OCI-LY3 (cell line): ENCODE results near the gene JAML.

Experiments used
- H2AFZ ChIP-seq: fragments of 200-600, 300-600 bp; shearing (Covaris generic); 2 replicates; pipeline ENCODE4 v1.6.0; 2014; ENCODE audit warnings: antibody characterized with exemption, low read depth, low read length
- H3K27ac ChIP-seq: fragments of 200-600, 300-600 bp; sonication (generic); 2 replicates; pipeline ENCODE4 v1.5.1; 2014; ENCODE audit warnings: mild to moderate bottlenecking, low read length, moderate library complexity, mixed read lengths
- H3K27me3 ChIP-seq: fragments of 200-600, 300-600 bp; sonication (generic); 2 replicates; pipeline ENCODE4 v1.6.1; 2014; ENCODE audit warnings: low read depth, low read length, mixed read lengths
- H3K36me3 ChIP-seq: fragments of 200-600, 300-600 bp; sonication (generic); replicated peaks from 2 replicates; pipeline ENCODE3; 2014; ENCODE audit warnings: low read depth, low read length, mixed read lengths
- H3K4me1 ChIP-seq: fragments of 300-600, 200-600 bp; sonication (generic); 2 replicates; pipeline ENCODE4 v1.6.1; 2014; ENCODE audit warnings: low read length, mixed read lengths
- H3K4me2 ChIP-seq: fragments of 200-600, 300-600 bp; sonication (generic); 2 replicates; pipeline ENCODE4 v1.6.1; 2014; ENCODE audit warnings: low read length, mixed read lengths
- H3K4me3 ChIP-seq: fragments of 300-600, 200-600 bp; sonication (generic); 2 replicates; pipeline ENCODE4 v1.5.1; 2014; ENCODE audit warnings: antibody characterized with exemption, mild to moderate bottlenecking, low read length, moderate library complexity
- H3K79me2 ChIP-seq: fragments of 300-600, 200-600 bp; shearing (Covaris generic); 2 replicates; pipeline ENCODE4 v1.6.1; 2014; ENCODE audit warnings: mild to moderate bottlenecking, low read length, mixed read lengths
- H3K9ac ChIP-seq: fragments of 300-600, 200-600 bp; shearing (Covaris generic); 2 replicates; pipeline ENCODE4 v1.6.0; 2014; ENCODE audit warnings: mild to moderate bottlenecking, low read length, moderate library complexity
- H3K9me3 ChIP-seq: fragments of 200-600, 300-600 bp; shearing (Covaris generic); 2 replicates; pipeline ENCODE4 v1.6.1; 2014; ENCODE audit warnings: low read length, mixed read lengths; ENCODE audit not compliant: insufficient read depth
- H4K20me1 ChIP-seq: fragments of 200-600, 300-600 bp; sonication (generic); 2 replicates; pipeline ENCODE4 v1.6.1; 2016; ENCODE audit warnings: low read length, mixed read lengths; ENCODE audit not compliant: insufficient read depth
- CTCF ChIP-seq: fragments of 200-600, 300-600 bp; sonication (generic); IDR thresholded peaks from 2 replicates; pipeline ENCODE4 v1.5.1; 2014; ENCODE audit warnings: antibody characterized with exemption, low read length, low read depth
- EZH2phosphoT487 ChIP-seq: fragments of 200-600 bp; shearing (Covaris generic); IDR thresholded peaks from 2 replicates; pipeline ENCODE4 v1.6.1; 2018; ENCODE audit warnings: antibody characterized with exemption, mixed run types, low read depth

JAML gene

DNA sequence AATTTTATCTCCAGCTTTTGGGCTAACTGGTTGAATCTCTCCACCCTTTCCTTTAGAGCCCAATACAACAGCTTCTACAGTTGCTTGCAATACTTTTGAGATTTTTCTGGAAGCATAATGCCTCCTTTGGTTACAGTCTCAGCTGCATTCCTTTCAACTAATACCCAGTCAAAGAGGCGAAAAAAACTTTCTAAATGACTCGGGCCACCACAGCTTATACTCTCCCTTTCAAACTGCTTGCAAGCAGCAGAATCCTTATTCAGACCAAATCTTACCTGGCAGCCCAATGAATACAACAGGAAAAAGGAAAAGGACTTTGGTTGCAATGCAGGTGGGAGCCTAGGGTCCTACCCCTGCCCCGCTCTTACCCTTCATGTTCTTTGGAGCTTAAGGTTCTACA lies 15.8 kb downstream of the JAML start:
- H3K4me1 ChIP-seq, result peaks cover 38% of the 10 kb centered on the region
- H3K27ac ChIP-seq, result no peak overlapping the region
- TF ChIP-seq EZH2phosphoT487 (no peak), CTCF (no peak)
- H3K9me3 ChIP-seq, result no peaks in the 10 kb centered on the region
- H3K27me3 ChIP-seq, result peaks cover 40% of the 10 kb centered on the region
- H3K4me3 ChIP-seq, result no peak overlapping the region
- H2AFZ ChIP-seq, result no peak overlapping the region
- no peaks in the 10 kb centered on the region for H4K20me1 ChIP-seq
- no peak overlapping the region for H3K9ac ChIP-seq
- H3K4me2 ChIP-seq, result no peak overlapping the region
- H3K79me2 ChIP-seq, result no peaks in the 10 kb centered on the region
- H3K36me3 ChIP-seq, result no peaks in the 10 kb centered on the region

GRCh38 chr11:118207079-118207478 lies 17.7 kb downstream of the JAML start:
- TF ChIP-seq CTCF, result no peak
- no peak for TF ChIP-seq EZH2phosphoT487
- peak overlapping the region; percentile 56; the same call in 1 of the 2 replicates for H3K4me2 ChIP-seq
- H3K9me3 ChIP-seq, result no peaks in the 10 kb centered on the region
- no peak overlapping the region for H3K9ac ChIP-seq
- H3K27me3 ChIP-seq, result peaks cover 24% of the 10 kb centered on the region
- no peaks in the 10 kb centered on the region for H3K79me2 ChIP-seq
- H3K4me1 ChIP-seq, result peaks cover 21% of the 10 kb centered on the region
- H2AFZ ChIP-seq, result no peak overlapping the region
- no peak overlapping the region for H3K27ac ChIP-seq
- H4K20me1 ChIP-seq, result no peaks in the 10 kb centered on the region
- H3K36me3 ChIP-seq, result no peaks in the 10 kb centered on the region
- H3K4me3 ChIP-seq, result no peak overlapping the region

DNA sequence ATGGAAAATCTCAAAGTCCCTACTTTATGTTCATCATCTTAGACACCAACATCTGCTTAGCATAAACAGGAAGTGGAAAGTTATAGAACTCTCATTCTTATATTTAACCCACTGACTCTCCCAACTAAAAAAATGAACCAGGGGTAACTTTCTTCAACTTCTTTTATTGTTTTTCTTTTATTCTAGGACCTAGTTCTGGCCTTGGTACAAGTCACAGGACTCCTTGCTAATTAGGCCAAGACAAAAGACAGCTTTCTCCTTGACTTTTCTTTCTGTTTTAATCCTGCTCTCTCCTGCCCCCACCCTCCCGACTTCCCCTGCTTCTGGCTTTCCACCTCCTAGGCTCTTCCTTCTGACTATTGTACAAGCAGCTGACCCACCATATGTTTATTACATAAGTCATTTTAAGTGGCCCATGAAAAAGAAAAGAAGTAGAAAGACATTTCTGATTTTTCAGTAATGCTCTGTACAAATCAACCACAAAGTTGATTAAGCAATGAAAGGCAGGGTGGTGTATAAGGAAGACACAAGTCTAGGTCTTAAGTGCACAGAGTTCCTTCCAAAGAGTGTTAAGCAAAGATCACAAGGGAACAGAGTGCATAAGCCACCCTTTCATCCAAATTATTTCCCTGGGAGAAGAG lies 18.3 kb downstream of the JAML start:
- Histone ChIP-seq H3K4me3 (peak overlapping the region; percentile 7; the same call in 1 of the 2 replicates), H3K27ac (0 out of 2 replicates have a peak overlapping the region, but pooled peaks have one; percentile 3), H3K9me3 (no peaks in the 10 kb centered on the region), H3K4me2 (peak overlapping the region; percentile 56), H3K4me1 (peaks cover 21% of the 10 kb centered on the region), H3K79me2 (no peaks in the 10 kb centered on the region), H4K20me1 (no peaks in the 10 kb centered on the region), H2AFZ (peak overlapping the region; percentile 33; the same call in 1 of the 2 replicates), H3K27me3 (peaks cover 19% of the 10 kb centered on the region), H3K36me3 (no peaks in the 10 kb centered on the region), H3K9ac (no peak overlapping the region)
- TF ChIP-seq EZH2phosphoT487, result no peak
- no peak for TF ChIP-seq CTCF

DNA sequence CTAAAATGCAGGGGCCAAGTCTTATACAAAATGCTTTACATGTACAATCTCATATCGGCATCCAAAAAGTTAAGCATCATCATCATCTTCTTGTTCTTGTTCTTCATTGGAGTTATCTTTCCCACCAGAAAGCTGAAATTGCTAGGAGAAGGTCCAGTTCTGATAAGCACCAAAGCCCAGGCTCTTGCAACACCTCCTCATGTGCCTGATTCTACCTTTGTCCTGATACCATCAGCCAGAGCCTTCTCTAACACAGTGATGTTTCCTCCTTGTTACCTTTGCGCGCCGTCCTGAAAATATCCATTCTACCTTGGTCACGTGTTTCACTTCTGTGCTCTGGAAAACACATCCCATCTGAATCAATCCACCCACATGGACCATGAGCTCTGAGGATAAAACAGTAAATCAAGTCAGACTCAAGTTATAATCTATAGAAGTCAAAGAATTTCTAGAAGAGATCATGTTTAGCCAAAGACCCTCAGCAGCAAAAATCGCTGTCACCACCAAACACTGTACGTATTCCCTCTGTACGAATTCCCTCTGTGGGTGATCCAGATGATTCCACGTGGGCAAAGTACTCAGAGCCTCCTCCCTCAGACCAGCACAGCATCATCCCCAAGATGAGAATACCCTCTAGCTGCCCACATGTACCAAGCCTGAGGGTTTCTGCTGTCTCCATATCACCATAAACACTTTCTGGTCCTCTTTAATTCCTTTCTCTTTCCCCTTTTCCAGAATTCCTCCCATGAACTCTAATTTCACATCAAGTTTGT lies 19.0 kb downstream of the JAML start:
- peak overlapping the region; percentile 56; the same call in 1 of the 2 replicates for H3K4me2 ChIP-seq
- H3K27ac ChIP-seq, result no peak overlapping the region
- peaks cover 15% of the 10 kb centered on the region for H3K27me3 ChIP-seq
- TF ChIP-seq EZH2phosphoT487 (no peak), CTCF (no peak)
- H3K4me3 ChIP-seq, result no peak overlapping the region
- H4K20me1 ChIP-seq, result no peaks in the 10 kb centered on the region
- H3K9ac ChIP-seq, result no peak overlapping the region
- peaks cover 21% of the 10 kb centered on the region for H3K4me1 ChIP-seq
- H3K79me2 ChIP-seq, result no peaks in the 10 kb centered on the region
- no peaks in the 10 kb centered on the region for H3K36me3 ChIP-seq
- H3K9me3 ChIP-seq, result no peaks in the 10 kb centered on the region
- H2AFZ ChIP-seq, result no peak overlapping the region
